BJ (cell line): ENCODE data around the gene TBC1D9B. TPM values are rescaled to one million over a fixed set of nuclear protein-coding genes. Genes with fewer than 3 reads are reported as not detected.

ENCODE experiments used
- CTCF ChIA-PET: fragments of 350-600 bp; formaldehyde crosslinking; extraction: SDS; loops from one replicate; lab custom pipeline; 2021; ENCODE audit warnings: antibody characterized with exemption, inconsistent platforms; lab: Yijun Ruan, JAX
- POLR2A ChIA-PET: fragments of 300-600 bp; sonication (Branson Sonifier 250); formaldehyde crosslinking; extraction: SDS; loops from one replicate; lab custom pipeline; 2021; ENCODE audit warnings: antibody characterized with exemption; lab: Charles Lee
- DNase-seq: peaks from one replicate; pipeline ENCODE4 v3.0.0-alpha.2; 2011; ENCODE audit warnings: low read depth
- H3K27me3 ChIP-seq: 2 replicates; pipeline ENCODE4 v1.6.0; 2011; ENCODE audit warnings: low read length; ENCODE audit not compliant: control insufficient read depth, insufficient read depth
- H3K36me3 ChIP-seq: 2 replicates; pipeline ENCODE4 v1.5.1; 2011; ENCODE audit warnings: low read length; ENCODE audit not compliant: control insufficient read depth, insufficient read depth
- H3K4me3 ChIP-seq: 2 replicates; pipeline ENCODE4 v1.5.1; 2011; ENCODE audit warnings: low read depth, mild to moderate bottlenecking, control low read depth, low read length
- polyA plus RNA-seq: library from polyadenylated mRNA; depleted of rRNA; stranded (reverse); fragments of >200 nt; gene quantifications from 2 replicates; pipeline ENCODE4 v1.2.3, GENCODE V29; 2011
- TF ChIP-seq, protein P1 (sequence below): IDR thresholded peaks from 2 replicates; pipeline ENCODE4 v1.5.1; 2011; ENCODE audit warnings: low read depth, mild to moderate bottlenecking, control low read depth, inconsistent platforms, low read length, moderate library complexity; ENCODE audit not compliant: insufficient read depth

TBC1D9B gene
- polyA plus RNA-seq, 1 experiment = 89.0 TPM

DNA sequence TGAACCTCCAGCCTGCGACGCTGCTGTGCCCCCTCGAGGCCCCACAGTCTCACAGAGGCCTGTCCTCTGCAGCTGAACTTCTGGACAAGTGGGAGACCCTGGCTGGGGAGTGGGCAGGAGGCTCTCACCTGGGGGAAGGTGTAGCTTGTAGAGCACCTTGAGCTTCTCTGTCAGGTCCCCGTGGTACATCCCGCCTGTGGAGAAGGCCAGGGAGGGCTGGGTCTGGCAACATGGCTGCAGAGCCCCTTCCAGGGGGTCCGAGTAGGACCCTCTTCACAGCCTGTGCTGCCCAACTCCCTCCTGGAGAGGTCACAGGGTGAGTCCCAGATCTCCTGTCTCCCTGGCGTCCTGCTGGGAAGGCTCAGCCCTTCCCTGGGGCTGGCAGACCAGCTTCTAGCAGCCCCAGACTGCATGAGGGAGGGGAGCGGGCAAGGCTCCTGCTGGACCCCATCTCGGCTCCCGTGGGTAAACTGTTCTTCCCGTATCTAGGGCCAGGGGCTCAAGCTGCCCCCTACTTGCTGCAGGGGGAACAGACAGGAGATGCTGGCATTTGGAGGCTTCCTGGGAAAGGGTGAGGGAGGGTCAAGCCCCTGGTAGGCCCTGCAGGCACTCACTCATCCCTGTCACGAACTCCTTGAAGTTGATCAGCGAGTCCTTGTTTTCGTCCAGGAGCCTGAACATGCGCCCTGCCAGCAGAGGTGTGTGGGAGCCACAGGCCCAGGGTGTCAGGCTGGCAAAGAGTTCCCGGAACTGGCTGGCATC, 37.9 kb downstream of the TBC1D9B start:
- no peaks in the 10 kb centered on the region for H3K27me3 ChIP-seq
- DNase-seq = no peak
- no peak overlapping the region for H3K4me3 ChIP-seq
- POLR2A ChIA-PET = no interaction called here
- TF ChIP-seq, protein P1, sequence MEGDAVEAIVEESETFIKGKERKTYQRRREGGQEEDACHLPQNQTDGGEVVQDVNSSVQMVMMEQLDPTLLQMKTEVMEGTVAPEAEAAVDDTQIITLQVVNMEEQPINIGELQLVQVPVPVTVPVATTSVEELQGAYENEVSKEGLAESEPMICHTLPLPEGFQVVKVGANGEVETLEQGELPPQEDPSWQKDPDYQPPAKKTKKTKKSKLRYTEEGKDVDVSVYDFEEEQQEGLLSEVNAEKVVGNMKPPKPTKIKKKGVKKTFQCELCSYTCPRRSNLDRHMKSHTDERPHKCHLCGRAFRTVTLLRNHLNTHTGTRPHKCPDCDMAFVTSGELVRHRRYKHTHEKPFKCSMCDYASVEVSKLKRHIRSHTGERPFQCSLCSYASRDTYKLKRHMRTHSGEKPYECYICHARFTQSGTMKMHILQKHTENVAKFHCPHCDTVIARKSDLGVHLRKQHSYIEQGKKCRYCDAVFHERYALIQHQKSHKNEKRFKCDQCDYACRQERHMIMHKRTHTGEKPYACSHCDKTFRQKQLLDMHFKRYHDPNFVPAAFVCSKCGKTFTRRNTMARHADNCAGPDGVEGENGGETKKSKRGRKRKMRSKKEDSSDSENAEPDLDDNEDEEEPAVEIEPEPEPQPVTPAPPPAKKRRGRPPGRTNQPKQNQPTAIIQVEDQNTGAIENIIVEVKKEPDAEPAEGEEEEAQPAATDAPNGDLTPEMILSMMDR = no peak
- CTCF ChIA-PET = no interaction called here
- peaks cover 53% of the 10 kb centered on the region for H3K36me3 ChIP-seq

- peaks cover 49% of the 10 kb centered on the region for H3K36me3 ChIP-seq
Observed at GRCh38 chr5:179869101-179869500, 38.6 kb downstream of the TBC1D9B start.

GRCh38 chr5:179868541-179868940, 39.2 kb downstream of the TBC1D9B start:
- ChIA-PET CTCF (interaction anchor here (0.6 kb wide), 1 partner anchor 41 kb away, joined by 3 read pairs; no protein-coding TSS in a partner anchor), POLR2A (no interaction called here)
- TF ChIP-seq, protein P1 = no peak
- Histone ChIP-seq H3K4me3 (no peak overlapping the region), H3K27me3 (no peaks in the 10 kb centered on the region), H3K36me3 (peaks cover 49% of the 10 kb centered on the region)
- no peak for DNase-seq

More at GRCh38 chr5:179869101-179869500, 38.6 kb downstream of the TBC1D9B start:
- CTCF ChIA-PET = interaction anchor here (0.6 kb wide), 1 partner anchor 40 kb away, joined by 3 read pairs; no protein-coding TSS in a partner anchor
- POLR2A ChIA-PET = no interaction called here
- no peak overlapping the region for H3K4me3 ChIP-seq
- no peak for DNase-seq
- TF ChIP-seq, protein P1 = no peak
- no peaks in the 10 kb centered on the region for H3K27me3 ChIP-seq

GRCh38 chr5:179867476-179867875, 40.2 kb downstream of the TBC1D9B start:
- Histone ChIP-seq H3K27me3 (no peaks in the 10 kb centered on the region), H3K4me3 (no peak overlapping the region), H3K36me3 (peaks cover 49% of the 10 kb centered on the region)
- ChIA-PET CTCF (no interaction called here), POLR2A (no interaction called here)
- TF ChIP-seq, protein P1 = no peak
- no peak for DNase-seq

- no peak overlapping the region for H3K4me3 ChIP-seq
- TF ChIP-seq, protein P1 = no peak
- H3K36me3 ChIP-seq = peaks cover 48% of the 10 kb centered on the region
- ChIA-PET POLR2A (interaction anchor here (0.5 kb wide), 1 partner anchor 111 kb away, joined by 4 read pairs; no protein-coding TSS in a partner anchor), CTCF (no interaction called here)
- no peaks in the 10 kb centered on the region for H3K27me3 ChIP-seq
- no peak for DNase-seq
Observed at GRCh38 chr5:179867079-179867465, 40.6 kb downstream of the TBC1D9B start.
